ENCODE measurements around the gene GABBR2.
"Not testable (repeated sequence)": the region's sequence is repeated elsewhere in the genome, so short reads cannot be mapped to it uniquely, and the experiment has no call there.

The GABBR2 gene

DNA sequence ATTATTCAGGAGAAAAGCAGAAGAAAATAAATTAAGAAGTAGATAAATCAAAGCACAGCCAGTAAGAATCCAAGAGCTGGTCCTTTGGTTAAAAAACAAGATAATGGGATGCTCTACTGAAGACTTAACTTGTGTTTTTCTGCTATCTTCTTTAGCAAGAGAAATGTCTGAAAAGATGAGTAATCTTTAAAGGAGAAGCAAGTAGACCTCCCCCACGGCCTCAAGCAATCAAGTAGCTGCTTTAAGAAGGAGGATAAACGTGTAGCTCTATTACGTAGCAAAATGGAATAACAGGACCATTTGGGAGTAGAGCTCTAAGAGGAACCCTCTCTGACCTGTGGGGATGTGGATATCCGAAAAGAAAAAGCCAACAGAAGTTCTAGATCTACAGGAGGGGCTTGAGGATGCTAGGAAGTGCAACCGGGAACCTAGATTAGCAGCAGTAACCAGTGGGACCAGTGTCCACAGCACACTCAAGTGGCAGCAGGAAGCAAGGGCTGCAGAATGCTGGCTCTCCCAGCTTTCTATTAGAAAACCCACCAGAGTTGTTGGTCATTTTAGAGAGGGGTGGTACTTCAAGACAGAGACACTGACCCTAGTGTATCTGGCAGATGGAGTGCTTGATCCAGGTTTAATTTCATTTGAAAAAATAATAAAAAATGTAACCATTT, 185.4 kb downstream of the GABBR2 start:
- ATAC-seq (ENCODE audit: low read depth), result no peak
- H3K36me3 Mint-ChIP-seq, result no peaks in the 10 kb centered on the region
- peaks cover 20% of the 10 kb centered on the region for H3K27me3 Mint-ChIP-seq
- no peak overlapping the region for H3K27ac Mint-ChIP-seq
- no peak overlapping the region for H3K4me3 Mint-ChIP-seq
- peaks cover 6% of the 10 kb centered on the region for H3K9me3 Mint-ChIP-seq
- H3K4me1 Mint-ChIP-seq, result peaks cover 2% of the 10 kb centered on the region
- DNase-seq (ENCODE audit: low spot score in 2 of 2), result no peak

GRCh38 chr9:98522487-98522886, 186.2 kb downstream of the GABBR2 start:
- peaks cover 4% of the 10 kb centered on the region for H3K9me3 Mint-ChIP-seq
- H3K4me3 Mint-ChIP-seq, result no peak overlapping the region
- DNase-seq (ENCODE audit: low spot score in 2 of 2) (no peak), ATAC-seq (ENCODE audit: low read depth) (no peak)
- peaks cover 2% of the 10 kb centered on the region for H3K4me1 Mint-ChIP-seq
- no peak overlapping the region for H3K27ac Mint-ChIP-seq
- H3K36me3 Mint-ChIP-seq, result no peaks in the 10 kb centered on the region
- H3K27me3 Mint-ChIP-seq, result peaks cover 18% of the 10 kb centered on the region

GRCh38 chr9:98521141-98521540, 187.6 kb downstream of the GABBR2 start:
- DNase-seq (ENCODE audit: low spot score in 2 of 2) (no peak), ATAC-seq (ENCODE audit: low read depth) (no peak)
- H3K36me3 Mint-ChIP-seq, result no peaks in the 10 kb centered on the region
- no peak overlapping the region for H3K27ac Mint-ChIP-seq
- H3K27me3 Mint-ChIP-seq, result peaks cover 16% of the 10 kb centered on the region
- H3K4me1 Mint-ChIP-seq, result peaks cover 2% of the 10 kb centered on the region
- no peak overlapping the region for H3K4me3 Mint-ChIP-seq
- H3K9me3 Mint-ChIP-seq, result peaks cover under 1% of the 10 kb centered on the region

- no peak for DNase-seq (ENCODE audit: low spot score in 2 of 2)
- Mint-ChIP-seq H3K9me3 (no peaks in the 10 kb centered on the region), H3K36me3 (no peaks in the 10 kb centered on the region)
Observed at GRCh38 chr9:98520221-98520960, 188.3 kb downstream of the GABBR2 start.

DNA sequence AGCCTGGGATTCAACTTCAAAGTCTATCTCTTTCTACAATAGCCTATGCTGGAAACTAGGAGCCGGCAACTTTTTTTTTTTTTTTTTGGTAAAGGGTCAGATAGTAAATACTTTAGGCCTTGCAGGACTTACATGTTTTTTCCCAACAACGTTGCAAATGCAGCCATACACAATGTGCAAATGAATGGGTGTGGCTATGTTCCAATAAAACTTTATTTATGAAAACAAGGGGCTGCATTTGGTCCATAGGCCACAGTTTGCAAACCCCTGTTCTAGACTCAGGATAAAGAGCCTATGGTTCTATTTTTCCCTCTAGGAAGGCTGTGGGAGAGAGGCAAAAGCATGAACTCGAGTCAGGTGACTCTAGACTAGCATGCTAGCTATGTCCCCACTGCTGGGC, 189.1 kb downstream of the GABBR2 start:
- Mint-ChIP-seq H3K4me1 (peaks cover 2% of the 10 kb centered on the region), H3K27me3 (peaks cover 14% of the 10 kb centered on the region), H3K9me3 (no peaks in the 10 kb centered on the region), H3K36me3 (no peaks in the 10 kb centered on the region), H3K27ac (no peak overlapping the region), H3K4me3 (no peak overlapping the region)
- no peak for DNase-seq (ENCODE audit: low spot score in 2 of 2)
- ATAC-seq (ENCODE audit: low read depth), result no peak

More at GRCh38 chr9:98520221-98520960, 188.3 kb downstream of the GABBR2 start:
- ATAC-seq (ENCODE audit: low read depth), result no peak
- Mint-ChIP-seq H3K4me3 (no peak overlapping the region), H3K27me3 (peaks cover 14% of the 10 kb centered on the region), H3K27ac (no peak overlapping the region), H3K4me1 (peaks cover 2% of the 10 kb centered on the region)

GRCh38 chr9:98518556-98518955, 190.2 kb downstream of the GABBR2 start:
- peaks cover 14% of the 10 kb centered on the region for H3K27me3 Mint-ChIP-seq
- H3K27ac Mint-ChIP-seq, result no peak overlapping the region
- no peaks in the 10 kb centered on the region for H3K9me3 Mint-ChIP-seq
- DNase-seq (ENCODE audit: low spot score in 2 of 2) (no peak), ATAC-seq (ENCODE audit: low read depth) (no peak)
- peaks cover 2% of the 10 kb centered on the region for H3K4me1 Mint-ChIP-seq
- no peak overlapping the region for H3K4me3 Mint-ChIP-seq
- H3K36me3 Mint-ChIP-seq, result no peaks in the 10 kb centered on the region

- no peak overlapping the region for H3K4me3 Mint-ChIP-seq
- H3K27me3 Mint-ChIP-seq, result peaks cover 12% of the 10 kb centered on the region
- H3K27ac Mint-ChIP-seq, result no peak overlapping the region
- no peaks in the 10 kb centered on the region for H3K9me3 Mint-ChIP-seq
- DNase-seq (ENCODE audit: low spot score in 2 of 2), result no peak
- H3K4me1 Mint-ChIP-seq, result peaks cover 2% of the 10 kb centered on the region
- no peaks in the 10 kb centered on the region for H3K36me3 Mint-ChIP-seq
- no peak for ATAC-seq (ENCODE audit: low read depth)
Observed at GRCh38 chr9:98517761-98518160, 191.0 kb downstream of the GABBR2 start.

GRCh38 chr9:98516897-98517503, 191.7 kb downstream of the GABBR2 start:
- H3K27ac Mint-ChIP-seq, result no peak overlapping the region
- no peaks in the 10 kb centered on the region for H3K36me3 Mint-ChIP-seq
- H3K9me3 Mint-ChIP-seq, result no peaks in the 10 kb centered on the region
- H3K27me3 Mint-ChIP-seq, result peaks cover 12% of the 10 kb centered on the region
- peaks cover 2% of the 10 kb centered on the region for H3K4me1 Mint-ChIP-seq
- H3K4me3 Mint-ChIP-seq, result no peak overlapping the region
- no peak for ATAC-seq (ENCODE audit: low read depth)
- no peak for DNase-seq (ENCODE audit: low spot score in 2 of 2)

DNA sequence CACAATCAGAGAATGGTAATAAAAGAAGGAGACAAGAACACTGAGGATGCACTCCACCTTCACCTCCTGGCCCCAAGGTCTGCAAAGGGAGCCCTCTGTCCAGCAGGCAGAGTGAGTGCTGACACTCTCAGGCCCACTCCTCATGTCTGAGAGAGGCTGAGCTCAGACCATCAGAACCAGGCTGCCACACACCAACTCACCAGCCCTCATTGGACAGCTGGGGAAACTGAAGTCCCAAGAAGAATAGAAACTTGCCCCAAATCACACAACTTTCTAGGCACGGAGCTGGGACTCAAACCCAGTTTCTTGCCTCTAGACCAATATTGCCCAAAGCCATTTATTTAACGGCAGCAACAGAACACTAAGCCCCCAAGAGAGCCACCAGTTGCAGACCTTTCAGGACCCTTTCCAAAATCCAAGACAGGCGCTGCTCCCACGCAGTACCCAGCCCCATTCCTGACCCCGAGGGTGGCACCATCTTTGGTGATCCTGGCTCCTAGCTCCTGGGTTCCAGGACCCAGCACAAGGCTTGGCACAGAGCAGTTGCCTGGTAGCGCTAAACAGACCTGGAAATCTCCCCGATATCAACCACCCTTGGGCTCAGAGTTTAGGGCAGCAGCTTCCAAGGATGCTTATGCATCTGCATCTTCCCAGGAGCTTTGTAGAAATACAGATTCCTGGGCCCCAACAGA, 192.4 kb downstream of the GABBR2 start:
- H3K27me3 Mint-ChIP-seq, result peaks cover 10% of the 10 kb centered on the region
- H3K36me3 Mint-ChIP-seq, result no peaks in the 10 kb centered on the region
- H3K9me3 Mint-ChIP-seq, result no peaks in the 10 kb centered on the region
- H3K27ac Mint-ChIP-seq, result no peak overlapping the region
- no peak overlapping the region for H3K4me3 Mint-ChIP-seq
- no peak for ATAC-seq (ENCODE audit: low read depth)
- H3K4me1 Mint-ChIP-seq, result peaks cover 2% of the 10 kb centered on the region
- DNase-seq (ENCODE audit: low spot score in 2 of 2), result no peak

- ATAC-seq (ENCODE audit: low read depth), result no peak
- H3K27me3 Mint-ChIP-seq, result peaks cover 8% of the 10 kb centered on the region
Observed at GRCh38 chr9:98515506-98516204, 193.1 kb downstream of the GABBR2 start.

GRCh38 chr9:98514841-98515240, 193.9 kb downstream of the GABBR2 start:
- H3K9me3 Mint-ChIP-seq, result no peaks in the 10 kb centered on the region
- no peaks in the 10 kb centered on the region for H3K36me3 Mint-ChIP-seq
- peaks cover 2% of the 10 kb centered on the region for H3K4me1 Mint-ChIP-seq
- no peak overlapping the region for H3K27ac Mint-ChIP-seq
- DNase-seq (ENCODE audit: low spot score in 2 of 2) (no peak), ATAC-seq (ENCODE audit: low read depth) (no peak)
- H3K27me3 Mint-ChIP-seq, result peaks cover 3% of the 10 kb centered on the region
- no peak overlapping the region for H3K4me3 Mint-ChIP-seq

More at GRCh38 chr9:98515506-98516204, 193.1 kb downstream of the GABBR2 start:
- no peaks in the 10 kb centered on the region for H3K9me3 Mint-ChIP-seq
- DNase-seq (ENCODE audit: low spot score in 2 of 2), result no peak
- no peak overlapping the region for H3K27ac Mint-ChIP-seq
- peaks cover 2% of the 10 kb centered on the region for H3K4me1 Mint-ChIP-seq
- no peak overlapping the region for H3K4me3 Mint-ChIP-seq
- no peaks in the 10 kb centered on the region for H3K36me3 Mint-ChIP-seq

GRCh38 chr9:98508217-98508919, 200.4 kb downstream of the GABBR2 start:
- H3K36me3 Mint-ChIP-seq; H3K4me1 Mint-ChIP-seq; ATAC-seq (ENCODE audit: low read depth); H3K4me3 Mint-ChIP-seq; H3K27ac Mint-ChIP-seq; DNase-seq (ENCODE audit: low spot score in 2 of 2); H3K9me3 Mint-ChIP-seq: not testable (repeated sequence)
- peaks cover 12% of the 10 kb centered on the region for H3K27me3 Mint-ChIP-seq

GRCh38 chr9:98506422-98507054, 202.2 kb downstream of the GABBR2 start:
- ATAC-seq (ENCODE audit: low read depth) (no peak), DNase-seq (ENCODE audit: low spot score in 2 of 2) (no peak)
- H3K27me3 Mint-ChIP-seq, result peaks cover 18% of the 10 kb centered on the region
- peaks cover 5% of the 10 kb centered on the region for H3K4me1 Mint-ChIP-seq
- H3K4me3 Mint-ChIP-seq, result no peak overlapping the region
- H3K9me3 Mint-ChIP-seq, result peaks cover 1% of the 10 kb centered on the region
- no peak overlapping the region for H3K27ac Mint-ChIP-seq
- peaks cover 1% of the 10 kb centered on the region for H3K36me3 Mint-ChIP-seq
